ENCODE data around the gene CAPN2. TPM values are rescaled to one million over a fixed set of nuclear protein-coding genes. Genes with fewer than 3 reads are reported as not detected.
"Not testable (repeated sequence)": the region's sequence is repeated elsewhere in the genome, so short reads cannot be mapped to it uniquely, and the experiment has no call there.

Gene CAPN2
- total RNA-seq, 1 experiment from 2014 or later: 170 TPM

- no peak for DNase-seq (ENCODE audit: low spot score)
- in situ Hi-C loops (cut with HindIII; ENCODE audit: low sequenced_read_pairs): no loop called here
Observed at GRCh38 chr1:223732993-223733798, 20.9 kb downstream of the CAPN2 start.

DNA sequence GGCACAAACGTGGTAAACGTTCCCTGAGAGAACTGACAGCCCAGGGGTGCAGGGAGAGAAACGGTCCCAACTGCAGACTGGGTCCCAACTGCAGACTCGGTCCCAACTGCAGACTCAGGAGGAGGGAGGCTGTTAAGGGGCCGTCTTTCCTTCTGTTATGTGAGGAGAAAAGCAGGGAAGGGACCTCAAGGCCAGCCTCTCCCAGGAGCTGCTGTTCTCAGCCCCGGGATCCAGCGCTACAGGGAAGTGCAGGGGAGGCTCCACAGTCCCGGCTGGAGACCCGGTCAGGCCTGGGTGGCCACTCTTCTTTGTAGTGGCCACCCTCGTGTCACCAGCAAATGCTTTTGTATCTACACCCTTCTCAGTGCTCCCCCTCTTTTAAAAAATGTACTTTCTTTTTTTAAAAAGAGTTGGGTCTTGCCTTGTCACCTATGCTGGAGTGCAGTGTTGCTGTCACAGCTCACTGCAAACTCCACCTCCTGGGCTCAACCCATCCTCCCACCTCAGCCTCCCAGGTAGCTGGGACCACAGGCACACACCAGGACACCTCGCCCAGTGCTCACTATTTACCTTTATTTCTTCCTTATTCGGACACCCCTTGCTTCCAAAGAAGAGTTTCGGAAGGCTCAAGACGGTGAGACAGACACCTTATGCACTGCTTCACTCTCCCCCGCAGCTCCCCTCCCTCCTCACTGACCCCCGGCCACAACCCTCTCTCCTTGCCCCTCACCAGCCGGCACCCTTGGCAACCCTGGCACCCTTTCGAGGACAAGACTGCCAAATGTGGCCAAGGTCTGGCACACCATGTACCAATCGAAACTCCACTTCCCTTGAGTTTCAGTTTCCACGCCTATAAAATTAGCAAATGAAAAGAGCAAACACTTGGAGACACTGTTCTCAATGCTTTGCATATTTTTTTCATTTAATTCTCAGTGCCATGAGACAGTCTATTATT is 21.8 kb downstream of the CAPN2 start:
- no peak for DNase-seq (ENCODE audit: low spot score)

GRCh38 chr1:223736638-223737037 is 24.3 kb downstream of the CAPN2 start:
- in situ Hi-C loops (cut with HindIII; ENCODE audit: low sequenced_read_pairs); DNase-seq (ENCODE audit: low spot score): not testable (repeated sequence)

More for the DNA sequence above, 21.8 kb downstream of the CAPN2 start:
- in situ Hi-C loops (cut with HindIII; ENCODE audit: low sequenced_read_pairs): no loop called here

- in situ Hi-C loops (cut with HindIII; ENCODE audit: low sequenced_read_pairs): no loop called here
- DNase-seq (ENCODE audit: low spot score): no peak
Observed at GRCh38 chr1:223737342-223737741, 25.0 kb downstream of the CAPN2 start.

GRCh38 chr1:223738465-223739365 is 26.4 kb downstream of the CAPN2 start:
- in situ Hi-C loops (cut with HindIII; ENCODE audit: low sequenced_read_pairs): no loop called here
- DNase-seq (ENCODE audit: low spot score): peak; percentile 62

DNA sequence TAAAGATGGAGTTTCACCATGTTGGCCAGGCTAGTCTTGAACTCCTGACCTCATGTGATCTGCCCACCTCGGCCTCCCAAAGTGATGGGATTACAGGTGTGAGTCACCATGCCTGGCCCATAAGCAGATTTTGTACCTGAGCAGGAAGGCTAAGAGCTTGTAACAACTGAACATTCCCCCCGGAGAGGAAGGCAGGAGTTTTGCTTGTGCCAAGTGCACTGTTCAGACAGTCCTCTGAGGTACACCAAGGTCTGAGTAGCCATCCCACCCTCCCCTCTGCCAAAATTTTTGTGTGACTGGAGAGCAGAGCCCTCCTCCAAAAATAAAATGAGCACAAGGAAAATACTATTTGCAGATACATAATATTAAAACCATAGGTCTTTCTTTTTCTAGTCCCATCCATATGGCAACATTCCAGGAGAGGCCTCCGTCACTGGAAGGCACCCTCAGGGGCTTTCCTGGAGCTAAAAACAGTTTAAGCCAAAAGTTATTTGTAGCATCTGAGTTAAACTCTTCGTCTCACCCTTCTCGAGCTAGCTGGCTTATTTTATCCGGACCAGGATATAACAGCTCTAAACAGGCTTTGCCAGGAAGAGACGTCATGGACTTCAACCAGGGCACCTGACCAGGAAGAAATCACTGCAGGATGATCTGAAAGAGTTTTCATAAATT is 27.2 kb downstream of the CAPN2 start:
- DNase-seq (ENCODE audit: low spot score): no peak
- in situ Hi-C loops (cut with HindIII; ENCODE audit: low sequenced_read_pairs): no loop called here

DNA sequence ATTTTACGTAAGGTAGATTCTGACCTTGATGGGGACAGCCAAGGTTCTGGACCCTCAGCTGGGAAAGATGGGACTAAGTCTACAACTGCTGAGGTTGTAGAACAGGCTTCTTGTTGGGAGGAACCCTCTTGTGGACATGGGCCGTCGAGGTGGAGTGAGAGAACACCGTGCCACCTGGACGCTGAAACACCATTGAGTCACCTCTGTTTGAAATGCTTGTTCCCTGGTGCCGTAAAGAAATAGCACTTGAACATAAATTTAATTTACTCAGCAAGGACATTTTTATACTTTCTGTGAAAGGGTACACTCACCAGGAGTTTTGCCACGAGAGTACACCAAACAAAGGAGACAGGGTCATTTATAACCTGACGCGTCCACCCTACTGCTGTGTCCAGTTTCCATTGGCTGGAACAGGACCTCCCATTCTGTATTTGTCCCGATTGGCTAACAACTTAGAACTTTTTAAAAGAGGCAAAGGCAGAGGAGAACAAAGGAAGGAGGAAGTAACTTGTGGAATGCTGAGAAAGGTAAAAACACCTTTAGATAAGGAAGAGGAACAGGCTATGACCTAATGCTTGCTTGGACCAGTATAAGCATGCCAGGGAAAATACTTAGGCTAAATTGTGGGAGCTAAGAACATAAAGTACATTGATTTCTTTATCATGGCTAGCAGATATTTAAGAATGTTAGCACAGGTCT is 27.8 kb downstream of the CAPN2 start:
- in situ Hi-C loops (cut with HindIII; ENCODE audit: low sequenced_read_pairs): not testable (repeated sequence)

DNA sequence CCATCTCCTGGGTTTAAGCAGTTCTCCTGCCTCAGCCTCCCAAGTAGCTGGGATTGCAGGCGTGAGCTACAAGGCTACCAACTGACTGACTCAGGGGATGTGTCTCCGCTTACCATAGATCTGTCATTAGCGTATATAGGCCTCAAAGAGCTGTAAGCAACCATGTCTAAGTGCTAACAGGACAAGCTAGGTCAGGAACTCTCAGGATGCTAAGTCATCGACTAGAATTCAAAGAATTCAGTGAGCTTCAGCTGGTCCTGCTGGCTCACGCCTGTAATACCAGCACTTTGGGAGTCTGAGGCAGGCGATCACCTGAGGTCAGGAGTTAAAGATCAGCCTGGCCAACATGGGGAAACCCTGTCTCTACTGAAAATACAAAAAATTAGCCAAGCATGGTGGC is 29.5 kb downstream of the CAPN2 start:
- no peak for DNase-seq (ENCODE audit: low spot score)
- in situ Hi-C loops (cut with HindIII; ENCODE audit: low sequenced_read_pairs): no loop called here

More for the DNA sequence above, 27.8 kb downstream of the CAPN2 start:
- DNase-seq (ENCODE audit: low spot score): not testable (repeated sequence)

DNA sequence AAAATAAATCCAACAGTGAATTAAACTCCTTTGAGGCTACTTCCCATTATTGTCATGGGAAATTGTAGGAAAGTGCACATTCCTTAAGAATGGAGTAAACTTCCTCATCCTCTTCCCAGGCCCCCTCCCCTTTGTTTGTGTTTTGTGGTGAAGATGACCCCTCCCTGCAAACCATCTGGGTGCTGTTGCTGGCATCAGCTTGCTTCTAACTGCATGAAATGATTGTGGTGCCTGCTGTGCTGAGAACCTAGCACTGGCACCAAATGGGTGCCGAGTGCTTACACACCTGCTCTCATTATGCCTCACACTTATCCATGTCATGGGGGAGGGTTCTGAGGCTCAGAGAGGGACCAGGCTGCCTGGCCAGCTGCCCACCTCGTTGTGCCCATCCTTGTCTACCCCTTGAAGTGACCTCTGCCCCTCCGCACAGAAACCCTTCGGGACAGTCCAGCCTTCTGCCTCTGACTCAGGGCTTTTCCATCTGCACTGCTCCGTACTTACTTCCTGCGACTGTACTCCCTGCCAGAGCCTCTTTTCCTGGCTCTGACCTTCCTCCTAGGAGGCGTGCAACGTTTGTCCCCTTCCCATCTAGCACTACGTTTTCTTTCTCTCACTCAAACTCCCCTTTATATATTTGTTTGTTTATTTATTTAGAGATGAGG is 30.6 kb downstream of the CAPN2 start:
- in situ Hi-C loops (cut with HindIII; ENCODE audit: low sequenced_read_pairs): no loop called here
- no peak for DNase-seq (ENCODE audit: low spot score)

- in situ Hi-C loops (cut with HindIII; ENCODE audit: low sequenced_read_pairs): no loop called here
- no peak for DNase-seq (ENCODE audit: low spot score)
Observed at GRCh38 chr1:223745731-223746130, 33.4 kb downstream of the CAPN2 start.

- peak; percentile 72 for DNase-seq (ENCODE audit: low spot score)
- in situ Hi-C loops (cut with HindIII; ENCODE audit: low sequenced_read_pairs): no loop called here
Observed at GRCh38 chr1:223747838-223748335, 35.5 kb downstream of the CAPN2 start.

DNA sequence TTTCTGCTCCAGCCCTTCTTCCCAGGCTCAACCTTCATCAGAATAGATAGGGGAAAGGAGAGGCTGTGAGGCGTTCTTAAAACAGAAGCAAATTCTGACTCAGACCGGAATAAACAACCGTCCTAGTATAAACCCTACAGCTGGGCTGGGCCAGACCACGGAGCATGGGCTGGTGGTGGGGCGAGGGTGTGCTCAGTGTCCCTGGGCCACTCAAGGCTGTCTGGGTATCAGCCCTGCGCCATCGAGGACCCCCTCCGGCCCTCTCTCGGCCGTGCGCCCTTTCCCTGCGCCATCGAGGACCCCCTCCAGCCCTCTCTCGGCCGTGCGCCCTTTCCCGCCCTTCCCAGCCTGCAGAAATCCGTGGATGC is 36.0 kb downstream of the CAPN2 start:
- in situ Hi-C loops (cut with HindIII; ENCODE audit: low sequenced_read_pairs): no loop called here
- no peak for DNase-seq (ENCODE audit: low spot score)

DNA sequence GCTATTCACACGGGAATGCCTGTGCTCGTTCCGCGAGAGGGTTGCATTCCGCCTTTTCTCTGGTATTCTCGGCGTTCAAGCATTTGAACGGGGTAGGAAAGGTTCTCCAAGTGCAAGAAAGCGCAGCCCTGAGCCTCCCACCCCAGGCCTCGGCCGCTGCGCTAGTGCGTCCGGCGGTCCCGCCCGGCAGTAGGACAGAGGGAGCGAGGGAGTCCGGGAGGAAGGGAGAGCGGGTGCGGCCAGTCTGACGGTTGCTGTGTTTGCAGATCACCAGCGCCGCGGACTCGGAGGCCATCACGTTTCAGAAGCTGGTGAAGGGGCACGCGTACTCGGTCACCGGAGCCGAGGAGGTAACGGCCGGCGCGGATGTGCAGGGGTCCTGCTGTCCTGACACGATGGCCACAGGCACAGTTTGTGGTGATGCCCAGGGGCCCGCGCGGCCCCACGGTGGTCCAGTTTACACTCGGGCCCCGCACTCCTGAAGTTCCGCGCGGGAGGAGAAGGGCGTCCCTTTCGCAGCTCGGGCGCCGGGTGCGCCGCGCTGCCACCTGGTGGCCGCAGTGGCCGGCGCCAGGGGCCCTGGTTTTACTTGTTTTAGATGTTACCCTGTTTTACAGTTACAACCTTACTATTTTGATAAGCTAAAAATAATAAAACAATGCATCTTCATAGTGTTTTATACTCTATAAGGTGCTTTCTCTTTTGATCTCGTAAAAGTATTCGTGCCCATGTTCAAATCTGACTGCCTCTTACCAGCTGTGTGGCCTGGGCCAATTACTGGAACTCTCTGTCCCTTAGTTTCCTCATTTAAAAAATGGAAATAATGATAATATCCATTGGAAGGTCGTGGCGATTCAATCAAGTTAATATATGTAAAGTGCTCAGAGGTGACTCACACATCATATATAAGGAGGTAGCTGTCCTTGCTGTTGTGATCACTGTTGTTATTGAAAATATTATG is 36.7 kb downstream of the CAPN2 start:
- DNase-seq (ENCODE audit: low spot score): peak; percentile 65

GRCh38 chr1:223750730-223751570 is 38.6 kb downstream of the CAPN2 start:
- in situ Hi-C loops (cut with HindIII; ENCODE audit: low sequenced_read_pairs): no loop called here

More for the DNA sequence above, 36.7 kb downstream of the CAPN2 start:
- in situ Hi-C loops (cut with HindIII; ENCODE audit: low sequenced_read_pairs): no loop called here

GRCh38 chr1:223751696-223752095 is 39.4 kb downstream of the CAPN2 start:
- DNase-seq (ENCODE audit: low spot score): no peak
- in situ Hi-C loops (cut with HindIII; ENCODE audit: low sequenced_read_pairs): no loop called here

More at GRCh38 chr1:223750730-223751570, 38.6 kb downstream of the CAPN2 start:
- DNase-seq (ENCODE audit: low spot score): no peak

All from G401 (cell line).